ENCODE data around the gene TENM4.
A peak's percentile ranks its signal among the peaks of the same experiment; 100 is the strongest.

DNA sequence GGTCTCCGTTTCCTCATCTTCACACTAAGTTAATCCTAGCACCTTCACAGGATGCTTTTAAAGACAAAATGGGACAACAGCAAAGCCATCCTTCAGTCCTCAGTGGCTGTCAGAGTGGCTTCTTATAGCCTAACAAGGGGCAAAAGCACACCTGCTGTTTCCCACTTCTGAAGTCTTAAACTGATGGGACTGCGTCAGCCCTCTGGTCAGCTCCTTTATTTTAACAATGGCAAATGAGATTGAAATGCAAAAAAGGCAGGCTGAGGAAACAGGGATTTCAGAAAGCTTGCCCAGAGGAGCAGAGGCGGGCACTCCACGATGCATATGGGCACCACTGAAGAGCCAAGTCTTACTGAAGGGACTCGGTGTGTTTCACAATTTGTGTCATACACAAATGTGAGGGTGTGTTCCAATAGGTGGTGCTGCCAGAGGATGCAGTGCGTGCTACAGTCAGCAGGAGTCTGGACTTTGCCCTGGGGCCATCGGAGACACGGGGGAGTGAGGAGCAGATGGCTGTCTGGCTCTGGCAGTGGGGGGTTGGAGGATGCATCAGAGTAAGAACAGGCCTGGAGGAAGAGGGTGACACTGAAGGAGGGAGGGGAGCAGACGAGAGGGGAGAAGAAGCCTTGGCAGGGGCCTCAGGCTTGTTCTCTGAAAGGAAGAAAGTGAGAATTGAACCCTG, 47.3 kb downstream of the TENM4 start:
- TF ChIP-seq, protein P1, sequence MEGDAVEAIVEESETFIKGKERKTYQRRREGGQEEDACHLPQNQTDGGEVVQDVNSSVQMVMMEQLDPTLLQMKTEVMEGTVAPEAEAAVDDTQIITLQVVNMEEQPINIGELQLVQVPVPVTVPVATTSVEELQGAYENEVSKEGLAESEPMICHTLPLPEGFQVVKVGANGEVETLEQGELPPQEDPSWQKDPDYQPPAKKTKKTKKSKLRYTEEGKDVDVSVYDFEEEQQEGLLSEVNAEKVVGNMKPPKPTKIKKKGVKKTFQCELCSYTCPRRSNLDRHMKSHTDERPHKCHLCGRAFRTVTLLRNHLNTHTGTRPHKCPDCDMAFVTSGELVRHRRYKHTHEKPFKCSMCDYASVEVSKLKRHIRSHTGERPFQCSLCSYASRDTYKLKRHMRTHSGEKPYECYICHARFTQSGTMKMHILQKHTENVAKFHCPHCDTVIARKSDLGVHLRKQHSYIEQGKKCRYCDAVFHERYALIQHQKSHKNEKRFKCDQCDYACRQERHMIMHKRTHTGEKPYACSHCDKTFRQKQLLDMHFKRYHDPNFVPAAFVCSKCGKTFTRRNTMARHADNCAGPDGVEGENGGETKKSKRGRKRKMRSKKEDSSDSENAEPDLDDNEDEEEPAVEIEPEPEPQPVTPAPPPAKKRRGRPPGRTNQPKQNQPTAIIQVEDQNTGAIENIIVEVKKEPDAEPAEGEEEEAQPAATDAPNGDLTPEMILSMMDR (IDR thresholded peaks at IDR 0.05), result peak in 1 of 2 donors; percentile 5
- TF ChIP-seq EP300 (IDR thresholded peaks at IDR 0.05) (no peak), POLR2AphosphoS5 (IDR thresholded peaks at IDR 0.05) (no peak), POLR2A (IDR thresholded peaks at IDR 0.05) (no peak)
